Spleen (tissue), 7 donors: ENCODE data around the gene TIGD3.

Experiments used
- POLR2A ChIP-seq, 3 donors: fragments of 450-650 bp; IDR thresholded peaks; one replicate each; pipeline ENCODE4 v1.5.1; 2017; ENCODE audit warnings: antibody characterized with exemption in 3 of 3, mild to moderate bottlenecking in 1 of 3
- POLR2AphosphoS5 ChIP-seq, 3 donors: sonication (generic); formaldehyde crosslinking; IDR thresholded peaks; one replicate each; pipeline ENCODE4 v1.5.1; 2017; ENCODE audit warnings: antibody characterized with exemption in 3 of 3
- TF ChIP-seq, protein P1 (sequence below), 11 experiments: fragments of 200-600 bp in 7 of 11; fragments of 450-650 bp in 4 of 11; sonication (generic) in 4 of 11; IDR thresholded peaks in 8 of 11; conservative IDR thresholded peaks in 3 of 11; 1 replicate in 7 of 11; 2 replicates in 4 of 11; pipeline versions ENCODE4 v1.4.0 to v1.8.0; 2016 to 2021; ENCODE audit warnings: antibody characterized with exemption in 11 of 11, inconsistent platforms in 4 of 11, mild to moderate bottlenecking in 1 of 11
- donor health status: DM: no; HTN: no; CAD: no; lungs with moderate emphysema.
- donor health status: DM: no; HTN: no; CAD: no.
- donor health status: DM: no; HTN: no; CAD: no.

DNA sequence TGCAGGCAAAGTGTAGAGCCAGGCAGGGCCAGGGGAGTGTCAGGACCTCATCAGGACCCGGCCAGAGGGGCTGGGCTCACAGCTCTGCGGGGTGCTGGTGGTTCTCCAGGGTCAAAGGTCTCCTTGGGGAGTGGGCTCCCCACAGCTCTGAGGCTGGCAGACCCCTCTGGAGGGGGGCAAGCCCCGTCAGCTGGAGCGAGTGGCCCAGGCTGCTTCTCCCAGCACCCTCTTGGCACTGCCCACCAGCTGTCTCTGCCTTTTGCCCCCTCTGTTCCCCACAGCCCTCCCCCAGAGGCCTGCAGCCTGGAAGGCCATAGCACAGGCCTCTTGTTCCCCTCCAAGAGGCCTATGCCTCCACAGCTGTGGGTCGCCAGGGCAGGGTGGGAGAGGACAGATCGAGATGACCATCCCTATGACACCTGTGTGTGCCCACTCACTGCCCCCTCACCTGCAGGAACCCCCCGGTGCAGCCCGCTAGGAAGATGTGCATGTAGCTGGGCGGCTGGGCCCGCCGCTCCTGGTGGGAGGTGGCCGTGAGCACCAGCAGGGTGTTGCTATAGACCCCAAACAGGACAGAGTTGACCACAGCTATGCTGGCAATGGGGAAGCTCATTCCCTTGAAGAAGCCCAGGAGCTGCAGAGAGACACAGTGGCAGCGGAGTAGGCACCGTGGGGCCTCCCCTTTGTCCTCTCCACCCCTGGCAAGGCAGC is 24.5 kb downstream of the TIGD3 start:
- TF ChIP-seq POLR2A (IDR thresholded peaks at IDR 0.05), result no peak
- TF ChIP-seq, protein P1, sequence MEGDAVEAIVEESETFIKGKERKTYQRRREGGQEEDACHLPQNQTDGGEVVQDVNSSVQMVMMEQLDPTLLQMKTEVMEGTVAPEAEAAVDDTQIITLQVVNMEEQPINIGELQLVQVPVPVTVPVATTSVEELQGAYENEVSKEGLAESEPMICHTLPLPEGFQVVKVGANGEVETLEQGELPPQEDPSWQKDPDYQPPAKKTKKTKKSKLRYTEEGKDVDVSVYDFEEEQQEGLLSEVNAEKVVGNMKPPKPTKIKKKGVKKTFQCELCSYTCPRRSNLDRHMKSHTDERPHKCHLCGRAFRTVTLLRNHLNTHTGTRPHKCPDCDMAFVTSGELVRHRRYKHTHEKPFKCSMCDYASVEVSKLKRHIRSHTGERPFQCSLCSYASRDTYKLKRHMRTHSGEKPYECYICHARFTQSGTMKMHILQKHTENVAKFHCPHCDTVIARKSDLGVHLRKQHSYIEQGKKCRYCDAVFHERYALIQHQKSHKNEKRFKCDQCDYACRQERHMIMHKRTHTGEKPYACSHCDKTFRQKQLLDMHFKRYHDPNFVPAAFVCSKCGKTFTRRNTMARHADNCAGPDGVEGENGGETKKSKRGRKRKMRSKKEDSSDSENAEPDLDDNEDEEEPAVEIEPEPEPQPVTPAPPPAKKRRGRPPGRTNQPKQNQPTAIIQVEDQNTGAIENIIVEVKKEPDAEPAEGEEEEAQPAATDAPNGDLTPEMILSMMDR (IDR thresholded peaks at IDR 0.05 in 8 of 11, conservative IDR thresholded peaks at IDR 0.05 in 3 of 11), result no peak
- no peak for TF ChIP-seq POLR2AphosphoS5 (IDR thresholded peaks at IDR 0.05)
